Middle frontal gyrus (tissue), 1 donor: ENCODE results near the gene RGS9.
"Not testable (repeated sequence)": the region's sequence is repeated elsewhere in the genome, so short reads cannot be mapped to it uniquely, and the experiment has no call there.

Source experiments
- DNase-seq: peaks from one replicate; pipeline ENCODE4 v3.0.0-alpha.2; 2015; ENCODE audit warnings: low spot score; ENCODE audit errors: extremely low spot score

The RGS9 gene

GRCh38 chr17:65115839-65116238, 21.3 kb upstream of the RGS9 start:
- no peak for DNase-seq

- not testable (repeated sequence) for DNase-seq
These were observed 20.7 kb upstream of the RGS9 start for GRCh38 chr17:65116515-65116914.

- DNase-seq: no peak
These were observed 19.7 kb upstream of the RGS9 start for GRCh38 chr17:65117384-65118035.

GRCh38 chr17:65121368-65121767, 15.8 kb upstream of the RGS9 start:
- no peak for DNase-seq

GRCh38 chr17:65121916-65122806, 15.0 kb upstream of the RGS9 start:
- DNase-seq: no peak

GRCh38 chr17:65122836-65123756, 14.1 kb upstream of the RGS9 start:
- DNase-seq: peak; percentile 83

- no peak for DNase-seq
These were observed 13.2 kb upstream of the RGS9 start for GRCh38 chr17:65123757-65124675.

- DNase-seq: no peak
These were observed 6.3 kb upstream of the RGS9 start for GRCh38 chr17:65130832-65131231.

- no peak for DNase-seq
These were observed 5.9 kb upstream of the RGS9 start for GRCh38 chr17:65131240-65131639.

GRCh38 chr17:65131946-65132345, 5.2 kb upstream of the RGS9 start:
- DNase-seq: no peak

GRCh38 chr17:65134035-65134434, 3.1 kb upstream of the RGS9 start:
- DNase-seq: no peak

GRCh38 chr17:65139101-65139764, 2.1 kb downstream of the RGS9 start:
- no peak for DNase-seq

GRCh38 chr17:65142247-65142646, 5.1 kb downstream of the RGS9 start:
- DNase-seq: no peak

GRCh38 chr17:65143889-65144604, 6.9 kb downstream of the RGS9 start:
- DNase-seq: no peak

- DNase-seq: no peak
These were observed 8.6 kb downstream of the RGS9 start for GRCh38 chr17:65145743-65146142.

GRCh38 chr17:65147955-65148354, 10.8 kb downstream of the RGS9 start:
- no peak for DNase-seq

GRCh38 chr17:65154770-65155589, 17.8 kb downstream of the RGS9 start:
- DNase-seq: no peak

GRCh38 chr17:65155622-65156021, 18.5 kb downstream of the RGS9 start:
- DNase-seq: no peak
